ENCODE data around the gene MSH5. TPM values are rescaled to one million over a fixed set of nuclear protein-coding genes. Genes with fewer than 3 reads are reported as not detected.
A peak's percentile ranks its signal among the peaks of the same experiment; 100 is the strongest.
"Not testable (repeated sequence)": the region's sequence is repeated elsewhere in the genome, so short reads cannot be mapped to it uniquely, and the experiment has no call there.

MSH5 gene
- total and polyA plus RNA-seq, 2 donors, result 2.9 to 14.8 TPM

- whole genome bisulfite sequencing, result 93% methylated on average over 43 of the region's 43 CpGs
- H3K27ac ChIP-seq (ENCODE audit: low read depth), result no peak overlapping the region
- DNase-seq (ENCODE audit: extremely low spot score), result no peak
- H3K36me3 ChIP-seq (ENCODE audit: insufficient read depth), result no peaks in the 10 kb centered on the region
- H3K4me1 ChIP-seq (ENCODE audit: insufficient read depth), result no peaks in the 10 kb centered on the region
- no peak overlapping the region for H3K4me3 ChIP-seq (ENCODE audit: low read depth, low read length)
Measured at GRCh38 chr6:31778999-31779885, 39.4 kb downstream of the MSH5 start.

DNA sequence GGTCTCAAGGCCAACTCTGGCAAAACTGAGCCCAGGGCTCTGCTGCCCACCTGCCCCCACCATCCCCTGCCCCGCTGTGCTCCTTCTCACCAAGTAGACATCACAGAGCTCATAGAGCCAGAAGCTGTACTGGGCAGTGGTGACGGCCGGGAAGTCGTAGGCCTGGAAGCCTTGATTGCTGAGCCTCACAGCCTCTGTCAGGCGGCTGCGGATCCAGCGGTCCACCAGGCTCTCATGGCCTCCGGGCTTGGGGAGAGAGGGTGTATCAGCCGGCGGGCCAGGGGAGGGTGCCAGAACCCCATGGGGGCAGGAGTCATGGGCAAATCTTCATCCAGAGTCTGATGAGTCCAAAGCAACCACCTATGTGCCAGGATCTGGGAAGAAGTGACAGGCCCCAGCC, 40.1 kb downstream of the MSH5 start:
- no peak overlapping the region for H3K4me3 ChIP-seq (ENCODE audit: low read depth, low read length)
- H3K27ac ChIP-seq (ENCODE audit: low read depth), result no peak overlapping the region
- 94% methylated on average over 10 of the region's 10 CpGs for WGBS
- no peaks in the 10 kb centered on the region for H3K36me3 ChIP-seq (ENCODE audit: insufficient read depth)
- no peak for DNase-seq (ENCODE audit: extremely low spot score)
- no peaks in the 10 kb centered on the region for H3K4me1 ChIP-seq (ENCODE audit: insufficient read depth)

- H3K36me3 ChIP-seq (ENCODE audit: insufficient read depth), result no peaks in the 10 kb centered on the region
- H3K27ac ChIP-seq (ENCODE audit: low read depth), result no peak overlapping the region
- WGBS, result 89% methylated on average over 20 of the region's 20 CpGs
- no peaks in the 10 kb centered on the region for H3K4me1 ChIP-seq (ENCODE audit: insufficient read depth)
- DNase-seq (ENCODE audit: extremely low spot score), result no peak
- H3K4me3 ChIP-seq (ENCODE audit: low read depth, low read length), result no peak overlapping the region
Measured at GRCh38 chr6:31780507-31781243, 40.9 kb downstream of the MSH5 start.

DNA sequence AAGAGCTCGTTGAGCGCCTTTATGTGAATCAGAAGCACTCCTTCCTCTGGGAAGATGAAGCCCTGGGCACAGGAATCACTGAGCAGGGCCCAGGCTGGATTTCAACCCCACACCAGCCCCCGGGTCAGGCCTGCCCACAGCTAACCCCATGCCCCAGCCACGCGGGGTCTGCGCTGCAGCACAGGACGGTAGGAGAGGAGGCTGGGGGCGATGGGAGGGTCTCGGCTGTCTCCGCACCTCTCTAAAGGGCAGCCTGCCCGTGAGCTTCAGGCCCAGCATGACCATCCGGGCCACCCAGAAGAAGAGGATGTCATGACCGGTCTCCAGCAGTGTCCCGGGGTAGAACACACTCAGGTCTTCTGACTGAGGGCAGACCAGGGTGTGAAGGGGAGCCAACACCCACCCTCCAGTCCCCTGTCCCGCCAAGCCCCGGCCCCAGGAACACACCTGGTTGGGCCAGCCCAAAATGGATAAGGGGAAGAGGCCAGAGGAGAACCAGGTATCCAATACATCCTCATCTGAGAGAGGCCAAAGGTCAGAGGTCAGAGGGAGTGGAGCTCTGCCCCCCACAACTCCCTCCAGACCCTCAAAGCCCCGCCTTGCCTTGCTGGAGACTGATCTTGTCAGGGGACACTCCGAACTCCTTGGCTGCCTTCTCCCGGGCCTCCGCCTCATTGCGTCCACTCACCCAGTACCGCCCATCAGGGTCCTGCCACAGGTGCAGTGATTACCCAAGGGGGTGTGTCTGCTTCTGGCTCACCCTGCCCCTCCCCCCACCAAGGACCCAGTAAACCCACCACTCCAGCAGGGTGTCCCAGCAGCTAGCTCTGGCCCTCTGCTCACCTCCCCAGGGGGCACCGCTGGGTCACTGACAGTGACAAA, 41.7 kb downstream of the MSH5 start:
- Histone ChIP-seq H3K27ac (ENCODE audit: low read depth) (no peak overlapping the region), H3K4me3 (ENCODE audit: low read depth, low read length) (no peak overlapping the region), H3K4me1 (ENCODE audit: insufficient read depth) (no peaks in the 10 kb centered on the region), H3K36me3 (ENCODE audit: insufficient read depth) (no peaks in the 10 kb centered on the region)
- DNase-seq (ENCODE audit: extremely low spot score), result no peak
- 94% methylated on average over 23 of the region's 23 CpGs for WGBS

- Histone ChIP-seq H3K27ac (ENCODE audit: low read depth) (no peak overlapping the region), H3K4me3 (ENCODE audit: low read depth, low read length) (no peak overlapping the region), H3K36me3 (ENCODE audit: insufficient read depth) (no peaks in the 10 kb centered on the region), H3K4me1 (ENCODE audit: insufficient read depth) (no peaks in the 10 kb centered on the region)
- no peak for DNase-seq (ENCODE audit: extremely low spot score)
- 92% methylated on average over 32 of the region's 32 CpGs for WGBS
Measured at GRCh38 chr6:31782126-31782855, 42.5 kb downstream of the MSH5 start.

- Histone ChIP-seq H3K4me1 (ENCODE audit: insufficient read depth) (no peaks in the 10 kb centered on the region), H3K36me3 (ENCODE audit: insufficient read depth) (no peaks in the 10 kb centered on the region), H3K4me3 (ENCODE audit: low read depth, low read length) (no peak overlapping the region), H3K27ac (ENCODE audit: low read depth) (no peak overlapping the region)
- 94% methylated on average over 15 of the region's 15 CpGs for WGBS
- DNase-seq (ENCODE audit: extremely low spot score), result no peak
Measured at GRCh38 chr6:31784098-31784925, 44.5 kb downstream of the MSH5 start.

GRCh38 chr6:31785475-31785874, 45.7 kb downstream of the MSH5 start:
- WGBS, result 97% methylated on average over 11 of the region's 11 CpGs
- no peak overlapping the region for H3K4me3 ChIP-seq (ENCODE audit: low read depth, low read length)
- no peaks in the 10 kb centered on the region for H3K4me1 ChIP-seq (ENCODE audit: insufficient read depth)
- no peaks in the 10 kb centered on the region for H3K36me3 ChIP-seq (ENCODE audit: insufficient read depth)
- H3K27ac ChIP-seq (ENCODE audit: low read depth), result no peak overlapping the region
- no peak for DNase-seq (ENCODE audit: extremely low spot score)

- WGBS, result 70% methylated on average over 12 of the region's 12 CpGs
- H3K36me3 ChIP-seq (ENCODE audit: insufficient read depth), result no peaks in the 10 kb centered on the region
Measured at GRCh38 chr6:31791324-31792089, 51.7 kb downstream of the MSH5 start.

GRCh38 chr6:31792090-31792374, 52.2 kb downstream of the MSH5 start:
- Histone ChIP-seq H3K36me3 (ENCODE audit: insufficient read depth) (no peaks in the 10 kb centered on the region), H3K4me1 (ENCODE audit: insufficient read depth) (no peaks in the 10 kb centered on the region)
- 78% methylated on average over 3 of the region's 3 CpGs for WGBS

More at GRCh38 chr6:31791324-31792089, 51.7 kb downstream of the MSH5 start:
- no peaks in the 10 kb centered on the region for H3K4me1 ChIP-seq (ENCODE audit: insufficient read depth)
- H3K4me3 ChIP-seq (ENCODE audit: low read depth, low read length), result no peak overlapping the region
- no peak overlapping the region for H3K27ac ChIP-seq (ENCODE audit: low read depth)
- no peak for DNase-seq (ENCODE audit: extremely low spot score)

GRCh38 chr6:31792761-31793171, 53.0 kb downstream of the MSH5 start:
- 85% methylated on average over 12 of the region's 12 CpGs for WGBS
- Histone ChIP-seq H3K27ac (ENCODE audit: low read depth) (no peak overlapping the region), H3K4me1 (ENCODE audit: insufficient read depth) (no peaks in the 10 kb centered on the region), H3K36me3 (ENCODE audit: insufficient read depth) (no peaks in the 10 kb centered on the region), H3K4me3 (ENCODE audit: low read depth, low read length) (no peak overlapping the region)
- DNase-seq (ENCODE audit: extremely low spot score), result no peak

More at GRCh38 chr6:31792090-31792374, 52.2 kb downstream of the MSH5 start:
- DNase-seq (ENCODE audit: extremely low spot score), result no peak
- Histone ChIP-seq H3K4me3 (ENCODE audit: low read depth, low read length) (no peak overlapping the region), H3K27ac (ENCODE audit: low read depth) (no peak overlapping the region)

GRCh38 chr6:31793927-31794245, 54.1 kb downstream of the MSH5 start:
- 86% methylated on average over 6 of the region's 6 CpGs for WGBS
- peak overlapping the region; percentile 41 for H3K27ac ChIP-seq (ENCODE audit: low read depth)
- H3K36me3 ChIP-seq (ENCODE audit: insufficient read depth); DNase-seq (ENCODE audit: extremely low spot score); H3K4me1 ChIP-seq (ENCODE audit: insufficient read depth); H3K4me3 ChIP-seq (ENCODE audit: low read depth, low read length): not testable (repeated sequence)

DNA sequence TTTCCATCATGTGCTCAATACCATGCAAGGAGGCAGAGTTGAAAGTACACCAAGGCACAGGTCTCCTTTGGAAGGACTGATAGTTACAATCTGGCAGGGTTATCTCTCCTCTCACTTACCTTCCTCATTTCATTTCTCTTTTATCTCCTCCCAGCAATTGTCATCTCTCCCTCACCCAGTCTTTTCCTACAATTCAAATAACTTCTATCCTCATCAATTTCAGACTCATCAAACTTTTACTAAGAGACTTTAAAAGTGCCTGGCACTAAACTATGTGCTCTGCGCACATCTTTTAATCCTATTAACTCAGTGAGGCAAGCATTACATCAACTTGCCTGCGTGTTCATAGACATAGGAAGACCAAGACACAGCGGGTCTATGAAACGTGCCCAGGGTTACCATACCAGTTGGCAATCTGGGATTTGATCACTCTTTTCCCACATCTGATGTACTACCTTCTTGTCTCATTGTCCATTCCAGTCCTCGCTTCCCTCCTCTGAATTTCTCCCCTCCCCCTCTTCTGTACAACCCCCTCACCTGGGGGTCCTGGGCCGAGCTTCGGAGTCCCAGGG, 54.6 kb downstream of the MSH5 start:
- 11% methylated on average over 7 of the region's 7 CpGs for WGBS
- Histone ChIP-seq H3K27ac (ENCODE audit: low read depth) (peak overlapping the region; percentile 98), H3K4me3 (ENCODE audit: low read depth, low read length) (peak overlapping the region; percentile 90), H3K4me1 (ENCODE audit: insufficient read depth) (no peaks in the 10 kb centered on the region), H3K36me3 (ENCODE audit: insufficient read depth) (no peaks in the 10 kb centered on the region)
- no peak for DNase-seq (ENCODE audit: extremely low spot score)

Measured in urinary bladder (tissue), 4 donors.